WI38 (cell line): ENCODE measurements around the gene EXOC3L1.

ENCODE experiments used
- H3K4me3 ChIP-seq: 2 replicates; pipeline ENCODE4 v1.5.1; 2011; ENCODE audit warnings: low read depth, mild to moderate bottlenecking, control low read depth, low read length
- TF ChIP-seq, protein P1 (sequence below): IDR thresholded peaks from 2 replicates; pipeline ENCODE4 v1.5.1; 2012; ENCODE audit warnings: low read depth, mild to moderate bottlenecking, control low read depth, low read length

The EXOC3L1 gene

DNA sequence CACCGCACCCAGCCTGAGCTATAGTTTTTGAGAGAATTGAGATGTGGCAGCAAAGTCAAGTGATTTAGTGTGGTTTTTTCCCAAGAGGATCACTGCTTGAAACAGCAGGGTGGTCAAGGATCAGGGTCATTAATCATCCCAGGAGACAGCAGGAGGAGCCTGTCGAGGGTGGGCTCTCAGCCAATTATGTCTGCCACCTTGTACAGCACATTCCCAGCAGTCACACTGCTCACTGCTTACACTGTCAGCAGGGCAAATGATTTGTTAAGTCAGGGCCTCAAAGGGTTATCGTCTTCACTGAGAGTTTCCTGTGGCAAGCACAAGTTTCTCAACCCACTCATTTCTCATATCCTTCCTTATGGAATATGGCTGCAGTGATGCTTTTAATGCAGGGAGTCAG, 52.3 kb downstream of the EXOC3L1 start:
- TF ChIP-seq, protein P1, sequence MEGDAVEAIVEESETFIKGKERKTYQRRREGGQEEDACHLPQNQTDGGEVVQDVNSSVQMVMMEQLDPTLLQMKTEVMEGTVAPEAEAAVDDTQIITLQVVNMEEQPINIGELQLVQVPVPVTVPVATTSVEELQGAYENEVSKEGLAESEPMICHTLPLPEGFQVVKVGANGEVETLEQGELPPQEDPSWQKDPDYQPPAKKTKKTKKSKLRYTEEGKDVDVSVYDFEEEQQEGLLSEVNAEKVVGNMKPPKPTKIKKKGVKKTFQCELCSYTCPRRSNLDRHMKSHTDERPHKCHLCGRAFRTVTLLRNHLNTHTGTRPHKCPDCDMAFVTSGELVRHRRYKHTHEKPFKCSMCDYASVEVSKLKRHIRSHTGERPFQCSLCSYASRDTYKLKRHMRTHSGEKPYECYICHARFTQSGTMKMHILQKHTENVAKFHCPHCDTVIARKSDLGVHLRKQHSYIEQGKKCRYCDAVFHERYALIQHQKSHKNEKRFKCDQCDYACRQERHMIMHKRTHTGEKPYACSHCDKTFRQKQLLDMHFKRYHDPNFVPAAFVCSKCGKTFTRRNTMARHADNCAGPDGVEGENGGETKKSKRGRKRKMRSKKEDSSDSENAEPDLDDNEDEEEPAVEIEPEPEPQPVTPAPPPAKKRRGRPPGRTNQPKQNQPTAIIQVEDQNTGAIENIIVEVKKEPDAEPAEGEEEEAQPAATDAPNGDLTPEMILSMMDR = no peak
- H3K4me3 ChIP-seq = no peak overlapping the region
